ENCODE measurements around the gene ADGRB2.

The ADGRB2 gene

DNA sequence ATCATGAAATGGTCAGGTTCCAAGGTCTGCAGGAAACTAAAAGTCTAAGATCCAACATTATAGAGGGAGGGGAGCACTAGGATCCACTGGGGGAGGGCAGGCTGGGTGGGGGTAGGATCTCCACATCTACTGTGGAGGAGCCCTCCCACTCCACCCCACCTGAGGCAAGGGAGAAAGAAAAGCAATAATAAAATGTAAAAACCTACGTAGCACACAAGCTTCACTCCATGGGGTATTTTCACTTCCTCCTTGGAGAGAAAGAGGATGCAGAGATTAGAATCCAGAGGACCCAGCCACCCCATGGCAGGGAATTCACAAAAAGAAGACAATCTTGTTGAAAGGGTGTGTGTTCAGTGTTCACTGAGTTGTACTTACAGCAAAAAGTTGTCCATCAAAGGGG lies 37.3 kb upstream of the ADGRB2 start:
- Histone ChIP-seq H3K36me3 (ENCODE audit: low read length) (no peaks in the 10 kb centered on the region), H3K9me2 (replicated peaks; ENCODE audit: insufficient read depth, low read length) (no peaks in the 10 kb centered on the region), H3K4me2 (ENCODE audit: low read depth, low read length, poor library complexity, severe bottlenecking) (no peak overlapping the region)

DNA sequence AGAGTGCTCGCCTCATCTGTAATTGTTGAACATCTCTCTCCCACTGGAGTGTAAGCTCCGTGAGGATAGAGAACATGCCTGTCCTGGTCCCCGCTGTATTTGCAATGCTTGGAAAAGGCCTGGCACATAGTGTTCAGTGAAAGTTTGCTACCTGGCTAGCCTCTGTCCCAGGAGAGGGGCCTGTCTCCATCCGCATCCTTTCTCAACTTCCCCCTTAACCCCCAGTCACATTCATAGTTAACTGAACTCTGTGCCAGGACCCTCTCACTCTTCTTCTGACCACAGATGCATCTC lies 36.5 kb upstream of the ADGRB2 start:
- Histone ChIP-seq H4K20me1 (ENCODE audit: low read depth, low read length) (no peaks in the 10 kb centered on the region), H3K36me3 (ENCODE audit: low read length) (no peaks in the 10 kb centered on the region), H3K4me3 (ENCODE audit: insufficient read depth, low read length, poor library complexity, severe bottlenecking) (no peak overlapping the region), H3K79me2 (ENCODE audit: insufficient read depth, low read length) (no peaks in the 10 kb centered on the region), H3K9ac (ENCODE audit: low read length) (no peak overlapping the region), H2AFZ (ENCODE audit: low read depth, low read length, severe bottlenecking) (no peak overlapping the region), H3K27ac (ENCODE audit: low read depth, low read length) (no peak overlapping the region), H3K4me2 (ENCODE audit: low read depth, low read length, poor library complexity, severe bottlenecking) (no peak overlapping the region), H3F3A (ENCODE audit: insufficient read depth) (no peaks in the 10 kb centered on the region), H3K9me2 (replicated peaks; ENCODE audit: insufficient read depth, low read length) (no peaks in the 10 kb centered on the region), H3K9me3 (ENCODE audit: insufficient read depth, low read length) (no peaks in the 10 kb centered on the region), H3K27me3 (ENCODE audit: low read length) (no peaks in the 10 kb centered on the region)
- no peak for TF ChIP-seq EZH2phosphoT487 (conservative IDR thresholded peaks at IDR 0.05; ENCODE audit: low read length)
- TF ChIP-seq, protein P1, sequence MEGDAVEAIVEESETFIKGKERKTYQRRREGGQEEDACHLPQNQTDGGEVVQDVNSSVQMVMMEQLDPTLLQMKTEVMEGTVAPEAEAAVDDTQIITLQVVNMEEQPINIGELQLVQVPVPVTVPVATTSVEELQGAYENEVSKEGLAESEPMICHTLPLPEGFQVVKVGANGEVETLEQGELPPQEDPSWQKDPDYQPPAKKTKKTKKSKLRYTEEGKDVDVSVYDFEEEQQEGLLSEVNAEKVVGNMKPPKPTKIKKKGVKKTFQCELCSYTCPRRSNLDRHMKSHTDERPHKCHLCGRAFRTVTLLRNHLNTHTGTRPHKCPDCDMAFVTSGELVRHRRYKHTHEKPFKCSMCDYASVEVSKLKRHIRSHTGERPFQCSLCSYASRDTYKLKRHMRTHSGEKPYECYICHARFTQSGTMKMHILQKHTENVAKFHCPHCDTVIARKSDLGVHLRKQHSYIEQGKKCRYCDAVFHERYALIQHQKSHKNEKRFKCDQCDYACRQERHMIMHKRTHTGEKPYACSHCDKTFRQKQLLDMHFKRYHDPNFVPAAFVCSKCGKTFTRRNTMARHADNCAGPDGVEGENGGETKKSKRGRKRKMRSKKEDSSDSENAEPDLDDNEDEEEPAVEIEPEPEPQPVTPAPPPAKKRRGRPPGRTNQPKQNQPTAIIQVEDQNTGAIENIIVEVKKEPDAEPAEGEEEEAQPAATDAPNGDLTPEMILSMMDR (IDR thresholded peaks at IDR 0.05; ENCODE audit: insufficient read depth, low read length, poor library complexity, severe bottlenecking), result no peak

More for the DNA sequence above, 37.3 kb upstream of the ADGRB2 start:
- Histone ChIP-seq H2AFZ (ENCODE audit: low read depth, low read length, severe bottlenecking) (no peak overlapping the region), H3K79me2 (ENCODE audit: insufficient read depth, low read length) (no peaks in the 10 kb centered on the region), H3K9me3 (ENCODE audit: insufficient read depth, low read length) (no peaks in the 10 kb centered on the region), H3K27me3 (ENCODE audit: low read length) (no peaks in the 10 kb centered on the region), H3F3A (ENCODE audit: insufficient read depth) (no peaks in the 10 kb centered on the region), H3K4me3 (ENCODE audit: insufficient read depth, low read length, poor library complexity, severe bottlenecking) (no peak overlapping the region), H3K27ac (ENCODE audit: low read depth, low read length) (no peak overlapping the region), H4K20me1 (ENCODE audit: low read depth, low read length) (no peaks in the 10 kb centered on the region), H3K9ac (ENCODE audit: low read length) (no peak overlapping the region)
- TF ChIP-seq EZH2phosphoT487 (conservative IDR thresholded peaks at IDR 0.05; ENCODE audit: low read length), result no peak
- TF ChIP-seq, protein P1 (IDR thresholded peaks at IDR 0.05; ENCODE audit: insufficient read depth, low read length, poor library complexity, severe bottlenecking), result no peak

GRCh38 chr1:31799895-31800673 lies 35.9 kb upstream of the ADGRB2 start:
- Histone ChIP-seq H3K9me2 (replicated peaks; ENCODE audit: insufficient read depth, low read length) (no peaks in the 10 kb centered on the region), H3K36me3 (ENCODE audit: low read length) (no peaks in the 10 kb centered on the region), H4K20me1 (ENCODE audit: low read depth, low read length) (no peaks in the 10 kb centered on the region), H3K79me2 (ENCODE audit: insufficient read depth, low read length) (no peaks in the 10 kb centered on the region), H3K4me3 (ENCODE audit: insufficient read depth, low read length, poor library complexity, severe bottlenecking) (no peak overlapping the region), H3K9me3 (ENCODE audit: insufficient read depth, low read length) (no peaks in the 10 kb centered on the region), H3K27ac (ENCODE audit: low read depth, low read length) (no peak overlapping the region), H3K4me2 (ENCODE audit: low read depth, low read length, poor library complexity, severe bottlenecking) (no peak overlapping the region), H3F3A (ENCODE audit: insufficient read depth) (no peaks in the 10 kb centered on the region), H2AFZ (ENCODE audit: low read depth, low read length, severe bottlenecking) (no peak overlapping the region), H3K27me3 (ENCODE audit: low read length) (no peaks in the 10 kb centered on the region), H3K9ac (ENCODE audit: low read length) (no peak overlapping the region)
- TF ChIP-seq, protein P1 (IDR thresholded peaks at IDR 0.05; ENCODE audit: insufficient read depth, low read length, poor library complexity, severe bottlenecking), result no peak
- TF ChIP-seq EZH2phosphoT487 (conservative IDR thresholded peaks at IDR 0.05; ENCODE audit: low read length), result no peak
